ENCODE measurements around the gene SGSM2. TPM values are rescaled to one million over a fixed set of nuclear protein-coding genes. Genes with fewer than 3 reads are reported as not detected.

Gene SGSM2
- total RNA-seq, 5 donors from 2014 or later (not counting 1 experiment from before 2014, with no cell fraction given), result 124 to 172 (median 160) TPM

DNA sequence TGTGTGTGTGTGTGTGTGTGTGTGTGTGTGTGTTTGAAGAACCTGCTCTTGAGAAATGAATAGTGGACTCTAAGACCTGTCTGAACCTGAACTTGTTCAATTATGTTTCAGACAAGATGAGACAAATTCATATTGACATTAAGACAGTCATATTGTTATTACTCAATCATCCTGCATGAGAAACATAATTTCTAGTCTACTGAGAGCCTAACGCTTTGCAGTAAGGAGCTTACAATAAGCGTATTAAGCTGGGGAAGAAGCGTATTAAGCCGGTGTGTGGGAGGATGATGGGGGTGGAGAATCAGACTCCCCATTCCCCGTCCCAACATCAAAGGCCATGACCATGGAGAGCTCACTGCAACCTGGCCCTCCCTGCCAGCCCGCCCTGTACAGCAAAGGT is 86.0 kb downstream of the SGSM2 start:
- Mint-ChIP-seq H3K4me3 (no peak overlapping the region), H3K36me3 (peaks cover 40% of the 10 kb centered on the region), H3K27me3 (no peaks in the 10 kb centered on the region), H3K4me1 (no peaks in the 10 kb centered on the region), H3K27ac (no peak overlapping the region), H3K9me3 (no peaks in the 10 kb centered on the region)
- WGBS (ENCODE audit: insufficient coverage), result no CpG with 5 or more reads among the region's 6 CpGs
- no peak for DNase-seq
- Histone ChIP-seq H3K27me3 (replicated peaks in 1 of 2; ENCODE audit: control insufficient read depth in 2 of 2, extremely low read depth in 1 of 2, insufficient read depth in 2 of 2, low read length in 1 of 2) (no peaks in the 10 kb centered on the region), H3K36me3 (ENCODE audit: control insufficient read depth in 2 of 2, extremely low read depth in 1 of 2, insufficient read depth in 1 of 2, low read length in 1 of 2) (peaks cover 11 to 37% of the 10 kb centered on the region in 2 donors), H3K9me3 (no peaks in the 10 kb centered on the region), H3K4me3 (ENCODE audit: control insufficient read depth in 1 of 2, extremely low read depth in 1 of 2, low read length in 1 of 2) (no peak overlapping the region), H3K27ac (ENCODE audit: low read length) (no peak overlapping the region), H3K4me1 (ENCODE audit: control insufficient read depth in 1 of 2, extremely low read depth in 1 of 2, insufficient read depth in 2 of 2, low read length in 2 of 2) (no peaks in the 10 kb centered on the region)
- ATAC-seq (replicated peaks in 1 of 4), result no peak
- ChIA-PET POLR2A (no interaction called here), CTCF (no interaction called here)

DNA sequence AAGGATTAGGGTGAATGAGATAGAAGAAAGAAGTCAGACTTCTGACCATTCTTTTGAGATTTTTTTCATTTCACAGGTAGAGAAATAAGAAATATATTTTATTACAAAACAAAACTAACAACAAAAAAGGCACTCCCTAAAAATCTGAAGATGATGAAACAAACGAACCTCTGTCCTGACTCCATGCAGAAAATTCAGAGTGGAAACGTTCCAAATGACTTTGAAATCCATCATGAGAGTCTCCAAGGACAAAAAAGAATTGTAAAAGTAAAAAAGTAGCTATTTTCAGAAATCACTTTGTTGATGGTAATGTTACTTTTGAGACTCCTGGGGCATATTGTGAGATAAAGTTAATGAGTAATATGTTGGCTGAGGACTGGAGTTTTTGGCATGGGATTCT is 89.9 kb downstream of the SGSM2 start:
- Histone ChIP-seq H3K36me3 (ENCODE audit: control insufficient read depth in 2 of 2, extremely low read depth in 1 of 2, insufficient read depth in 1 of 2, low read length in 1 of 2) (peaks cover 5% of the 10 kb centered on the region in 2 donors), H3K27ac (ENCODE audit: low read length) (no peak overlapping the region), H3K27me3 (replicated peaks in 1 of 2; ENCODE audit: control insufficient read depth in 2 of 2, extremely low read depth in 1 of 2, insufficient read depth in 2 of 2, low read length in 1 of 2) (no peaks in the 10 kb centered on the region), H3K4me1 (ENCODE audit: control insufficient read depth in 1 of 2, extremely low read depth in 1 of 2, insufficient read depth in 2 of 2, low read length in 2 of 2) (no peaks in the 10 kb centered on the region), H3K4me3 (ENCODE audit: control insufficient read depth in 1 of 2, extremely low read depth in 1 of 2, low read length in 1 of 2) (no peak overlapping the region), H3K9me3 (no peaks in the 10 kb centered on the region)
- no peaks in the 10 kb centered on the region for H3K4me1 Mint-ChIP-seq
- H3K27me3 Mint-ChIP-seq, result no peaks in the 10 kb centered on the region
- no peak overlapping the region for H3K27ac Mint-ChIP-seq
- no peaks in the 10 kb centered on the region for H3K9me3 Mint-ChIP-seq
- DNase-seq (no peak), ATAC-seq (replicated peaks in 1 of 4) (no peak)
- POLR2A ChIA-PET, result interaction anchor here (0.6 to 0.7 kb wide), 2 partner anchors 131 to 248 kb away, joined by 3 to 7 read pairs; no protein-coding TSS in a partner anchor
- H3K36me3 Mint-ChIP-seq, result peaks cover 15% of the 10 kb centered on the region
- H3K4me3 Mint-ChIP-seq, result no peak overlapping the region
- CTCF ChIA-PET, result interaction anchor here in 1 of 2 donors (0.7 kb wide), 1 partner anchor 1451 kb away, joined by 4 read pairs; no protein-coding TSS in a partner anchor
- 80% methylated on average over 1 of the region's 2 CpGs for WGBS (ENCODE audit: insufficient coverage)

GRCh38 chr17:2427910-2428309 is 90.6 kb downstream of the SGSM2 start:
- H3K27me3 Mint-ChIP-seq, result no peaks in the 10 kb centered on the region
- DNase-seq (no peak), ATAC-seq (replicated peaks in 1 of 4) (no peak)
- no peaks in the 10 kb centered on the region for H3K4me1 ChIP-seq (ENCODE audit: control insufficient read depth in 1 of 2, extremely low read depth in 1 of 2, insufficient read depth in 2 of 2, low read length in 2 of 2)
- H3K36me3 Mint-ChIP-seq, result peaks cover 20% of the 10 kb centered on the region
- H3K4me3 Mint-ChIP-seq, result no peak overlapping the region
- ChIA-PET CTCF (interaction anchor here in 1 of 2 donors (0.7 kb wide), 2 partner anchors 259 to 1450 kb away, joined by 3 to 4 read pairs; no protein-coding TSS in a partner anchor), POLR2A (interaction anchor here (0.6 to 0.7 kb wide), 3 partner anchors 130 to 919 kb away, joined by 3 to 7 read pairs (median 3); no protein-coding TSS in a partner anchor)
- H3K36me3 ChIP-seq (ENCODE audit: control insufficient read depth in 2 of 2, extremely low read depth in 1 of 2, insufficient read depth in 1 of 2, low read length in 1 of 2), result peaks cover 3 to 12% of the 10 kb centered on the region in 2 donors
- H3K27me3 ChIP-seq (replicated peaks in 1 of 2; ENCODE audit: control insufficient read depth in 2 of 2, extremely low read depth in 1 of 2, insufficient read depth in 2 of 2, low read length in 1 of 2), result no peaks in the 10 kb centered on the region
- H3K27ac Mint-ChIP-seq, result no peak overlapping the region
- H3K4me1 Mint-ChIP-seq, result no peaks in the 10 kb centered on the region
- no peak overlapping the region for H3K27ac ChIP-seq (ENCODE audit: low read length)
- no peak overlapping the region for H3K4me3 ChIP-seq (ENCODE audit: control insufficient read depth in 1 of 2, extremely low read depth in 1 of 2, low read length in 1 of 2)
- no peaks in the 10 kb centered on the region for H3K9me3 Mint-ChIP-seq
- no CpG with 5 or more reads among the region's 1 CpG for WGBS (ENCODE audit: insufficient coverage)
- no peaks in the 10 kb centered on the region for H3K9me3 ChIP-seq

Other genes starting within 250 kb of the SGSM2 start
- gene SMG6, start 33.7 kb upstream of the SGSM2 start, total RNA-seq, result 10 to 100 TPM; 42.7 to 55.4 (median 45.9) TPM
- 1 to 10 TPM; 3.5 to 8.8 (median 5.2) TPM for gene SRR, start 33.6 kb upstream of the SGSM2 start, total RNA-seq
- 10 to 100 TPM; 27.8 to 33.7 (median 28.8) TPM for gene TSR1, start 1.0 kb upstream of the SGSM2 start, total RNA-seq
- gene MNT, start 63.6 kb downstream of the SGSM2 start, total RNA-seq, result 10 to 100 TPM; 43.0 to 97.8 (median 58.2) TPM
- gene METTL16, start 174.4 kb downstream of the SGSM2 start, total RNA-seq, result 10 to 100 TPM; 43.0 to 51.1 (median 43.2) TPM